Ishikawa (cell line): ENCODE results near the gene ATP6V1D.

Experiments
- CEBPB ChIP-seq: IDR thresholded peaks from 2 replicates; pipeline ENCODE4 v1.6.1; 2012
- CREB1 ChIP-seq: IDR thresholded peaks from 2 replicates; pipeline ENCODE4 v1.6.1; 2012; ENCODE audit warnings: low read depth
- EGR1 ChIP-seq: IDR thresholded peaks from 2 replicates; pipeline ENCODE4 v1.6.1; 2012
- EP300 ChIP-seq: IDR thresholded peaks from 2 replicates; pipeline ENCODE4 v1.6.1; 2012; ENCODE audit warnings: borderline replicate concordance
- FOXM1 ChIP-seq: IDR thresholded peaks from 2 replicates; pipeline ENCODE4 v1.6.1; 2012; ENCODE audit warnings: low read depth, borderline replicate concordance
- NFIC ChIP-seq: IDR thresholded peaks from 2 replicates; pipeline ENCODE4 v1.6.1; 2012
- RAD21 ChIP-seq: IDR thresholded peaks from 2 replicates; pipeline ENCODE4 v1.6.1; 2012; ENCODE audit warnings: low read depth
- TAF1 ChIP-seq: IDR thresholded peaks from 2 replicates; pipeline ENCODE4 v1.6.1; 2012; ENCODE audit warnings: low read depth, mild to moderate bottlenecking
- TCF12 ChIP-seq: IDR thresholded peaks from 2 replicates; pipeline ENCODE4 v1.6.1; 2012; ENCODE audit warnings: low read depth
- TEAD4 ChIP-seq: IDR thresholded peaks from 2 replicates; pipeline ENCODE4 v1.6.1; 2012
- YY1 ChIP-seq: IDR thresholded peaks from 2 replicates; pipeline ENCODE4 v1.6.1; 2012; ENCODE audit warnings: low read depth
- ZBTB7A ChIP-seq: IDR thresholded peaks from 2 replicates; pipeline ENCODE4 v1.6.1; 2012; ENCODE audit warnings: low read depth
- TF ChIP-seq, protein P1 (sequence below): IDR thresholded peaks from 2 replicates; pipeline ENCODE4 v1.6.1; 2012
- TF ChIP-seq, protein P2 (sequence below): IDR thresholded peaks from 2 replicates; pipeline ENCODE4 v1.6.1; 2012
- TF ChIP-seq, protein P3 (sequence below): IDR thresholded peaks from 2 replicates; pipeline ENCODE4 v1.6.1; 2012; ENCODE audit warnings: low read depth, mild to moderate bottlenecking

Gene ATP6V1D

DNA sequence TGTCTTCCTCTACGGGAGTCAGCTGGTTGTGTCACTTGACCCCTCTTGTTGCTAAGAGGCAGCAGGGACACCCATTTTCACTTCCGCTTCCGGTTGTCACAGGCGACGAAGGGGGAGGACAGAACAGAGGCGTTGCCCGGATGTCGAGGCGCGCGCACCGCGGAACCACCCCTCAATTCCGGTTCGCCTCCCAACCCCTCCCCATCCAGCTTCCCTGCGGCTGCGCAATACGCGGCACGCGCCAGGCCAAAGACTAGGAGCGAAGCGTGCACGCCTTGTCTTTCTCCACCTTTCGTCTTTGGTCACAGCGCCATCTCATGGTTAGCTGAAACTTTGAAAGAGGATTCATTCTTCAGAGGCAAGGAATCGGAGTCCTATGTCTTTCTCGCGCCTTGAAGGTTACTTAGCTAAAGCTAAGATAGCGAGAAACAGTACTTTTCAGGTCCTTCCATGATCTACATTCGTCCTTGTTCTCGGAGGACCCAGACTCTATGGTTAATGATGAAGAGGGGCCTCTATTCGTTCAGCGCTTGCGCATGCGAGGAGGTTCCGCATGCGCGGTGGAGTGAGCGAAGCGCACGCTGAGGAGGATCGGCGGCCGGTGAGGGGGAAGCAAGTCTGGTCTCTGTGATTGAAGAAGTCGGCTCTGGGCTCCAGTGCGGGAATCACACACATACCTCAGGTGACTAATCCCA, at the start of gene ATP6V1D, which contains the start of gene EIF2S1:
TSS of gene ATP6V1D (minus strand) at position 30 of the 695 bp plus-strand sequence. CDS start 106 bp downstream, outside the sequence.
TSS of gene EIF2S1 (plus strand) at position 554 of the 695 bp plus-strand sequence. CDS start 4,440 bp downstream, outside the sequence.
- TF ChIP-seq RAD21, result peak; percentile 31; the same call in 1 of the 2 replicates
- TF ChIP-seq TEAD4, result peak; percentile 13; the same call in 1 of the 2 replicates
- TF ChIP-seq, protein P1, sequence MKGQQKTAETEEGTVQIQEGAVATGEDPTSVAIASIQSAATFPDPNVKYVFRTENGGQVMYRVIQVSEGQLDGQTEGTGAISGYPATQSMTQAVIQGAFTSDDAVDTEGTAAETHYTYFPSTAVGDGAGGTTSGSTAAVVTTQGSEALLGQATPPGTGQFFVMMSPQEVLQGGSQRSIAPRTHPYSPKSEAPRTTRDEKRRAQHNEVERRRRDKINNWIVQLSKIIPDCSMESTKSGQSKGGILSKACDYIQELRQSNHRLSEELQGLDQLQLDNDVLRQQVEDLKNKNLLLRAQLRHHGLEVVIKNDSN, result peak; percentile 93
- TF ChIP-seq CREB1, result peak; percentile 57; the same call in 1 of the 2 replicates
- 0 out of 2 replicates have a peak, but pooled peaks have one; percentile 34 for TF ChIP-seq TCF12
- TF ChIP-seq YY1, result no peak; the same call in 1 of the 2 replicates
- TF ChIP-seq, protein P2, sequence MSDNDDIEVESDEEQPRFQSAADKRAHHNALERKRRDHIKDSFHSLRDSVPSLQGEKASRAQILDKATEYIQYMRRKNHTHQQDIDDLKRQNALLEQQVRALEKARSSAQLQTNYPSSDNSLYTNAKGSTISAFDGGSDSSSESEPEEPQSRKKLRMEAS, result peak; percentile 87
- no peak for TF ChIP-seq NFIC
- TF ChIP-seq EGR1, result no peak
- no peak for TF ChIP-seq ZBTB7A
- TF ChIP-seq, protein P3, sequence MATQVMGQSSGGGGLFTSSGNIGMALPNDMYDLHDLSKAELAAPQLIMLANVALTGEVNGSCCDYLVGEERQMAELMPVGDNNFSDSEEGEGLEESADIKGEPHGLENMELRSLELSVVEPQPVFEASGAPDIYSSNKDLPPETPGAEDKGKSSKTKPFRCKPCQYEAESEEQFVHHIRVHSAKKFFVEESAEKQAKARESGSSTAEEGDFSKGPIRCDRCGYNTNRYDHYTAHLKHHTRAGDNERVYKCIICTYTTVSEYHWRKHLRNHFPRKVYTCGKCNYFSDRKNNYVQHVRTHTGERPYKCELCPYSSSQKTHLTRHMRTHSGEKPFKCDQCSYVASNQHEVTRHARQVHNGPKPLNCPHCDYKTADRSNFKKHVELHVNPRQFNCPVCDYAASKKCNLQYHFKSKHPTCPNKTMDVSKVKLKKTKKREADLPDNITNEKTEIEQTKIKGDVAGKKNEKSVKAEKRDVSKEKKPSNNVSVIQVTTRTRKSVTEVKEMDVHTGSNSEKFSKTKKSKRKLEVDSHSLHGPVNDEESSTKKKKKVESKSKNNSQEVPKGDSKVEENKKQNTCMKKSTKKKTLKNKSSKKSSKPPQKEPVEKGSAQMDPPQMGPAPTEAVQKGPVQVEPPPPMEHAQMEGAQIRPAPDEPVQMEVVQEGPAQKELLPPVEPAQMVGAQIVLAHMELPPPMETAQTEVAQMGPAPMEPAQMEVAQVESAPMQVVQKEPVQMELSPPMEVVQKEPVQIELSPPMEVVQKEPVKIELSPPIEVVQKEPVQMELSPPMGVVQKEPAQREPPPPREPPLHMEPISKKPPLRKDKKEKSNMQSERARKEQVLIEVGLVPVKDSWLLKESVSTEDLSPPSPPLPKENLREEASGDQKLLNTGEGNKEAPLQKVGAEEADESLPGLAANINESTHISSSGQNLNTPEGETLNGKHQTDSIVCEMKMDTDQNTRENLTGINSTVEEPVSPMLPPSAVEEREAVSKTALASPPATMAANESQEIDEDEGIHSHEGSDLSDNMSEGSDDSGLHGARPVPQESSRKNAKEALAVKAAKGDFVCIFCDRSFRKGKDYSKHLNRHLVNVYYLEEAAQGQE, result no peak
- TF ChIP-seq CEBPB, result no peak
- peak; percentile 87 for TF ChIP-seq TAF1
- TF ChIP-seq FOXM1, result 0 out of 2 replicates have a peak, but pooled peaks have one; percentile 19
- no peak for TF ChIP-seq EP300

DNA sequence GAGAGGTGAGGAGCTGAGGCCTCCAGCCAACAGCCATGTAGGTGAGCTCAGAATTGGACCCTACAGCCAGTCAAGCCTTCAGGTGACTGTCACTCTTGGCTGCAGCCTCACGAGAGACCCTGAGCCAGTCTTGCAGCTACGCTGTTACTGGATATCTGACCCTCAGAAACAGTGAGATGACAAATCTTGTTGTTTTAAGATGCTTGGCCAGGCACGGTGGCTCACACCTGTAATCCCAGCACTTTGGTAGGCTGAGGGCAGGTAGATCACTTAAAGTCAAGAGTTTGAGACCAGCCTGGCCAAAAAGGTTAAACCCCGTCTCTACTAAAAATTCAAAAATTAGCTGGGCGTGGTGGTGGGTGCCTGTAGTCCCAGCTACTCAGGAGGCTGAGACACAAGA, 46.2 kb upstream of the ATP6V1D start:
- TF ChIP-seq ZBTB7A (no peak), NFIC (no peak), RAD21 (no peak), TEAD4 (no peak), EGR1 (no peak), FOXM1 (no peak), CREB1 (no peak), TAF1 (no peak), YY1 (no peak), CEBPB (no peak), EP300 (no peak), TCF12 (no peak)
- TF ChIP-seq, protein P2, result no peak
- TF ChIP-seq, protein P1, result no peak
- TF ChIP-seq, protein P3, result no peak

DNA sequence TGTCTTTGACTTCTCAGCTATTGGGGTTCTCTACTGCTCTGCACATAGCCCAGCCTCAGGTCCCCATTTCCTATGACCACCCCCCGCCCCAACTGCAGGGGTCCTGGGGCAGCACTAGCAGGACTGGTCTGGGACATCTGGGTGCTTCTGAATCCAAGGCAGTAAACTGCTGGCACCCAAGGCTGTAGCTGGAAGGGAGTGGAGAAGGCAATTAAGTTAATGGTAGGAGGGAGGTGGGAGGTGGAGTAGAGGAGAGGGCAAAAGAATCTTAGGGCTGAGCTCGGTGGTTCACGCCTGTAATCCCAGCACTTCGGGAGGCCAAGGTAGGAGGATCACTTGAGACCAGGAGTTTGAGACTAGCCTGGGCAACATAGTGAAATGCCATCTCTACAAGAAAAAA, 40.8 kb upstream of the ATP6V1D start:
- no peak for TF ChIP-seq EP300
- no peak for TF ChIP-seq NFIC
- TF ChIP-seq, protein P2, result no peak
- TF ChIP-seq TEAD4, result no peak
- TF ChIP-seq EGR1, result no peak
- no peak for TF ChIP-seq TCF12
- no peak for TF ChIP-seq YY1
- TF ChIP-seq, protein P3, result no peak
